ENCODE results near the gene LRP2BP.

Gene LRP2BP

GRCh38 chr4:185395238-185395955 lies at the start of gene LRP2BP:
LRP2BP (minus strand) TSS chr4:185395924; CDS start chr4:185378186, 17,738 bp downstream.
- peak; percentile 1 for DNase-seq

GRCh38 chr4:185445209-185445608 lies 49.5 kb upstream of the LRP2BP start:
- no peak for DNase-seq

- DNase-seq, result no peak
Measured at GRCh38 chr4:185441479-185441878, 45.8 kb upstream of the LRP2BP start.

- DNase-seq, result no peak
Measured at GRCh38 chr4:185437809-185438208, 42.1 kb upstream of the LRP2BP start.

GRCh38 chr4:185435466-185435865 lies 39.7 kb upstream of the LRP2BP start:
- no peak for DNase-seq

- no peak for DNase-seq
Measured at GRCh38 chr4:185429660-185430059, 33.9 kb upstream of the LRP2BP start.

- DNase-seq, result no peak
Measured at GRCh38 chr4:185426960-185427688, 31.4 kb upstream of the LRP2BP start.

- DNase-seq, result peak; percentile 65
Measured at GRCh38 chr4:185425647-185426352, 30.1 kb upstream of the LRP2BP start, which contains the start of gene UFSP2. UFSP2 (minus strand) TSS chr4:185425964; CDS start chr4:185425868, 96 bp downstream.

GRCh38 chr4:185424905-185425646 lies 29.4 kb upstream of the LRP2BP start:
- peak; percentile 7 for DNase-seq

- no peak for DNase-seq
Measured at GRCh38 chr4:185421366-185422124, 25.8 kb upstream of the LRP2BP start.

- DNase-seq, result no peak
Measured at GRCh38 chr4:185416955-185417354, 21.2 kb upstream of the LRP2BP start.

- DNase-seq, result no peak
Measured at GRCh38 chr4:185412412-185412811, 16.7 kb upstream of the LRP2BP start.

GRCh38 chr4:185411849-185412248 lies 16.1 kb upstream of the LRP2BP start:
- DNase-seq, result no peak

- no peak for DNase-seq
Measured at GRCh38 chr4:185408432-185408831, 12.7 kb upstream of the LRP2BP start.

GRCh38 chr4:185405296-185405999 lies 9.7 kb upstream of the LRP2BP start:
- no peak for DNase-seq

GRCh38 chr4:185404031-185404430 lies 8.3 kb upstream of the LRP2BP start:
- peak; percentile 13 for DNase-seq

GRCh38 chr4:185399466-185399865 lies 3.7 kb upstream of the LRP2BP start:
- DNase-seq, result no peak

- DNase-seq, result no peak
Measured at GRCh38 chr4:185398618-185399017, 2.9 kb upstream of the LRP2BP start.

GRCh38 chr4:185396724-185397385 lies 1.1 kb upstream of the LRP2BP start, which contains the start of gene ANKRD37:
ANKRD37 (plus strand) TSS chr4:185396841; CDS start chr4:185396924, 83 bp downstream.
- DNase-seq, result no peak

- peak; percentile 88 for DNase-seq
Measured at GRCh38 chr4:185395956-185396723, 416 bp upstream of the LRP2BP start.

Measured in DMS 273 treated with DMSO at 0.1 percent for 48 hours (cell line).